Heart right ventricle (tissue), 16 donors: ENCODE data around the gene DMRT1. TPM values are rescaled to one million over a fixed set of nuclear protein-coding genes. Genes with fewer than 3 reads are reported as not detected.

Experiments
- ATAC-seq, 8 donors: fragments of 200-7000 bp; cut with Tn5 transposase; one replicate each; pipeline ENCODE4 v1.9.1; 2020; ENCODE audit warnings: mild to moderate bottlenecking in 8 of 8, moderate library complexity in 8 of 8, moderate number of reproducible peaks in 1 of 8
- DNase-seq, 2 donors: peaks; one replicate each; pipeline ENCODE4 v3.0.0-alpha.2; 2020
- H3K27ac ChIP-seq, 10 donors: fragments of 200-600 bp; sonication (generic) in 2 of 10; one replicate each; pipeline versions ENCODE4 v1.5.0 to v1.8.0; 2020 to 2022; ENCODE audit warnings: mild to moderate bottlenecking in 3 of 10
- H3K27me3 ChIP-seq, 7 donors: fragments of 200-600 bp; one replicate each; pipeline ENCODE4 v1.8.0; 2021 to 2022; ENCODE audit warnings: mild to moderate bottlenecking in 2 of 7
- H3K36me3 ChIP-seq, 9 donors: fragments of 200-600 bp; sonication (generic) in 1 of 9; one replicate each; pipeline versions ENCODE4 v1.5.0 to v1.8.0; 2020 to 2022; ENCODE audit warnings: mild to moderate bottlenecking in 2 of 9
- H3K4me1 ChIP-seq, 9 donors: fragments of 200-600 bp; sonication (generic) in 1 of 9; one replicate each; pipeline versions ENCODE4 v1.5.0 to v1.8.0; 2020 to 2022; ENCODE audit warnings: mild to moderate bottlenecking in 4 of 9
- H3K4me3 ChIP-seq, 10 donors: fragments of 200-600 bp; sonication (generic) in 2 of 10; one replicate each; pipeline versions ENCODE4 v1.5.0 to v1.8.0; 2020 to 2022; ENCODE audit warnings: mild to moderate bottlenecking in 7 of 10, moderate library complexity in 2 of 10
- H3K9me3 ChIP-seq, 11 donors: fragments of 200-600 bp in 10 of 11; sonication (generic) in 2 of 11; one replicate each; pipeline versions ENCODE4 v1.5.0 to v1.8.0; 2013 to 2022; ENCODE audit warnings: mild to moderate bottlenecking in 2 of 11, control low read depth in 1 of 11, moderate library complexity in 1 of 11
- WGBS, 2 donors: extraction: QIAGEN DNeasy Blood & Tissue Kit; methylation state at CpG; one replicate each; pipeline ENCODE4 v1.1.7; 2013; ENCODE audit warnings: inconsistent platforms in 1 of 2; 5-methylcytosine and 5-hydroxymethylcytosine counted together
- intact Hi-C, 10 donors: fragments of 100-400 bp; cut with DNase I; formaldehyde crosslinking; loops; one replicate each; pipeline versions ENCODE4 v1.11.1 to v1.14.2; 2022
- polyA plus RNA-seq, 2 donors: library from polyadenylated mRNA; stranded (reverse); fragments of 200-250 nt; gene quantifications; one replicate each; pipeline ENCODE4 v1.2.3, GENCODE V29; 2013
- total RNA-seq, 10 donors: library from RNA; stranded (reverse); fragmentation: NEBNext Ultra II Directional in 3 of 10; extraction: Animal tissue kit (Norgen Biotek cat#: 25700) in 3 of 10; gene quantifications; one replicate each; pipeline versions ENCODE4 v1.2.1 to v1.2.4, GENCODE V29; 2021 to 2023
- TF ChIP-seq, protein P1 (sequence below), 9 donors: fragments of 200-600 bp; sonication (generic) in 2 of 9; IDR thresholded peaks; one replicate each; pipeline versions ENCODE4 v1.5.0 to v1.8.0; 2021 to 2022; ENCODE audit warnings: antibody characterized with exemption in 9 of 9, mild to moderate bottlenecking in 5 of 9, moderate library complexity in 1 of 9
- donor health status: Arrhythmogenic right ventricular cardiomyopathy.
- donor health status: ischemic (EF 13 %, LVEDD 7.1; RV severe dilation, severe dysfunction).
- donor health status: healthy with polysubstance abuse.
- donor health status: DM: no; HTN: yes; CAD: no.
- donor health status: DM: no; HTN: no; CAD: no.
- donor health status: ischemic (EF 25% LVEDD 6.9; RV normal size, moderate dysfunction).
- donor health status: ischemic (EF 25% LVEDD 5.7; RV mildly dilated, moderate dysfunction).
- donor health status: healthy.
- donor health status: DM: yes; HTN: yes; CAD: no.
- donor health status: Ischemic cardiomyopathy.
- donor health status: ischemic (EF 35%, LVEDD 5.7; RV mildly dilated, moderate dysfunction).
- donor health status: nonischemic (EF 11% LVEDD 7.7; RV severe dilation, severe dysfunction).
- donor health status: DM: yes; HTN: yes; CAD: no.
- donor health status: PGD.
- donor health status: ischemic (EF 29% LVEDD 5.4; RV normal size, mild dysfunction).
- donor health status: nonischemic (EF 23%, LVEDD 6.1; RV moderate dilation, normal function).

The DMRT1 gene
- total and polyA plus RNA-seq, 12 donors: not detected

DNA sequence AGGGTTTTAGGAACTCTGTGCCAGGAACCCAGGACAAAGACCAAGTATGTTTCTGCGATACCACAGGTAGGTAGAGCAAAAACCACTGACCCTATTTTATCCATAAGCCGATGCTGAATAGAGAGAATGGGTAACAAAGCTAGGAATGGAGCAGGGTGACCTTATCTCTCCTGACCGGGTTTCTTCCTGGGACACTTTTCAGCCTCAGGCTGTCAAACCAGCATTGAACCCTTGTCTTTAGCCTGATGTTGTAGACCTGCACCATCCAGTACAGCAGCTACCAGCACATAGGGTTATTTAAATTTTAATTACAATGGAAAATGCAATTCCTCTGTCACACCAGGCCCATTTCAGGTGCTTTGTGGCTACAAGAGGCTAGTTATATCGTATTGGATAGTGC lies 91.9 kb downstream of the DMRT1 start:
- 77 to 86% methylated on average over 4 of the region's 4 CpGs for WGBS, 2 donors
- Histone ChIP-seq H3K4me3 (no peak overlapping the region), H3K27ac (no peak overlapping the region), H3K36me3 (no peaks in the 10 kb centered on the region), H3K9me3 (peaks cover 0 to 7% (median 0%) of the 10 kb centered on the region in 11 donors), H3K27me3 (peaks cover 0 to 58% (median 42%) of the 10 kb centered on the region in 7 donors), H3K4me1 (no peaks in the 10 kb centered on the region)
- DNase-seq (no peak), ATAC-seq (no peak)
- TF ChIP-seq, protein P1, sequence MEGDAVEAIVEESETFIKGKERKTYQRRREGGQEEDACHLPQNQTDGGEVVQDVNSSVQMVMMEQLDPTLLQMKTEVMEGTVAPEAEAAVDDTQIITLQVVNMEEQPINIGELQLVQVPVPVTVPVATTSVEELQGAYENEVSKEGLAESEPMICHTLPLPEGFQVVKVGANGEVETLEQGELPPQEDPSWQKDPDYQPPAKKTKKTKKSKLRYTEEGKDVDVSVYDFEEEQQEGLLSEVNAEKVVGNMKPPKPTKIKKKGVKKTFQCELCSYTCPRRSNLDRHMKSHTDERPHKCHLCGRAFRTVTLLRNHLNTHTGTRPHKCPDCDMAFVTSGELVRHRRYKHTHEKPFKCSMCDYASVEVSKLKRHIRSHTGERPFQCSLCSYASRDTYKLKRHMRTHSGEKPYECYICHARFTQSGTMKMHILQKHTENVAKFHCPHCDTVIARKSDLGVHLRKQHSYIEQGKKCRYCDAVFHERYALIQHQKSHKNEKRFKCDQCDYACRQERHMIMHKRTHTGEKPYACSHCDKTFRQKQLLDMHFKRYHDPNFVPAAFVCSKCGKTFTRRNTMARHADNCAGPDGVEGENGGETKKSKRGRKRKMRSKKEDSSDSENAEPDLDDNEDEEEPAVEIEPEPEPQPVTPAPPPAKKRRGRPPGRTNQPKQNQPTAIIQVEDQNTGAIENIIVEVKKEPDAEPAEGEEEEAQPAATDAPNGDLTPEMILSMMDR (IDR thresholded peaks at IDR 0.05): no peak
- intact Hi-C loops: loop anchor here in 1 of 10 donors (10.0 kb wide), 1 partner anchor 61 kb away; no protein-coding TSS in a partner anchor

DNA sequence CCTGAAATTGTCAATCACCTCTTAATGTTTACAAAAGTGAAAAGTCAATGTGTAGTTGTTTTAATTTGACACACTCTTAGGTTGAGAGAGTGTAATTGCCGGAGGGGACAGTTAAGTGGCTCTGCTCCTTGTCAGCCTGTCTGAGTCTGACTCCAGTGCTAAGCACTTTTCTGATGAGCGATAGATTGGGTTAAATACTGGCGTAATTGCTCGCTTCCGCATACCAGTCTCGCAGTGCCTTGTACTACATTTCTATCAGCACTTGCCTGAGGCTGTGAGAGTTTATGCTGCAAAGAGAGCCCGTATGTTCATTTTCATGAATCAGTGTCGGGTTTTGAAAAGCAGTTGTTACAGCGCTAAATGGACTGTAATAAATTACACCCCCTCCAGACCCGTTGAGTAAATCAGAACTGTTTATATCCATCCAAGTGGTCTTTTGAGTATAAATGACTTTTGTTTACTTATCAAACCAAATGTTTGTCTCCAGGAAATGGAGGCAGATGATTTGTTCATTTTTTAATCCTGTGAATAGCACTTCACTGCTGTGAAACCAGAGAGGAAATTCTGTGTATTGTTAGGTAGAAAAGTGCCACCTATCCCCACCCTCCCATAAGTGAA lies 94.0 kb downstream of the DMRT1 start:
- DNase-seq (no peak), ATAC-seq (peak in 1 of 8 donors; percentile 55)
- intact Hi-C loops: loop anchor here in 1 of 10 donors (10.0 kb wide), 1 partner anchor 59 kb away; no protein-coding TSS in a partner anchor
- WGBS, 2 donors: 22 to 29% methylated on average over 10 of the region's 10 CpGs
- TF ChIP-seq, protein P1 (IDR thresholded peaks at IDR 0.05): no peak
- no peak overlapping the region for H3K27ac ChIP-seq
- peaks cover 0 to 76% (median 57%) of the 10 kb centered on the region in 7 donors for H3K27me3 ChIP-seq
- H3K36me3 ChIP-seq: no peaks in the 10 kb centered on the region
- peaks cover 0 to 22% (median 0%) of the 10 kb centered on the region in 11 donors for H3K9me3 ChIP-seq
- peak overlapping the region in 3 of 10 donors; percentile 4 to 12 (median 11) for H3K4me3 ChIP-seq
- H3K4me1 ChIP-seq: no peaks in the 10 kb centered on the region

DNA sequence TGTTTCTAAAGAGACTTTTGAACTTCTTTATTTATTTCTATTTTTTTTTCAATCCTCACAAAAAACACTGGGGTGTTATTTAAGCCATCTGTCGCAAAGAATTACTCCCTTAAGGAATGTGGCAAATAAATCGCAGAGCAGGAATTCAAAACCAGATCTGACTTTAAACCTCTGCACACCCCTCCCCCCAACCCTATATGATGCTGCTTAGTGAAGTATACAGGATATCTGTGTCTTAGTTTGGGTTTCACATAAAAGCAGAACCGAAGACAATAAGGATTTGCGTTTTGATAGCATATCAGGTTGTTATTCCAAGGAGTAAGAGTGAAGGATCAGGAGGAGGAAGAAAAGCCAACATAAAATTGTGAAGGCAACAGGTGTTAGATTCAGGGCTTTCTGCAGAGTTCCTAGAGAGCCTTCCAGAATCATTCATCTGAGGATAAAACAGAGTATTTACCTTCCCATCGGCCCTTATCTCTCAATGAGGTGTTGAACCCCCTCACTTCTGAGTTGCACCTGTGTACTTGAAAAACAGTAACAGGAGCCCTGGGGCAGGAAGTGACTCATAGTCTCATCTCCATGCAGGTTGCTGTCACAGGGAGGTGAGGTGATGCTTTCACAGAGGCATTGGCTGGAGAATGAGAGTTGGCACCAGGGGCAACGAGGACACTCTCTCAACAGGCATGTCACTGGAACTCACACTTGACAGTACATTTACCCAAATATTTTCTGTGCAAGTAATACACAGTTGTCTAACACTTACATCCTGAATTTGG lies 101.5 kb downstream of the DMRT1 start:
- TF ChIP-seq, protein P1 (IDR thresholded peaks at IDR 0.05): no peak
- H3K4me1 ChIP-seq: no peaks in the 10 kb centered on the region
- DNase-seq: no peak
- H3K9me3 ChIP-seq: peaks cover 0 to 16% (median 0%) of the 10 kb centered on the region in 11 donors
- no peaks in the 10 kb centered on the region for H3K36me3 ChIP-seq
- WGBS, 2 donors: 58 to 68% methylated on average over 6 of the region's 6 CpGs
- no peak overlapping the region for H3K4me3 ChIP-seq
- H3K27me3 ChIP-seq: peaks cover 0 to 63% (median 41%) of the 10 kb centered on the region in 7 donors
- no peak overlapping the region for H3K27ac ChIP-seq
- intact Hi-C loops: loop anchor here in 1 of 10 donors (5.0 kb wide), 1 partner anchor 94 kb away; no protein-coding TSS in a partner anchor
- ATAC-seq: no peak

DNA sequence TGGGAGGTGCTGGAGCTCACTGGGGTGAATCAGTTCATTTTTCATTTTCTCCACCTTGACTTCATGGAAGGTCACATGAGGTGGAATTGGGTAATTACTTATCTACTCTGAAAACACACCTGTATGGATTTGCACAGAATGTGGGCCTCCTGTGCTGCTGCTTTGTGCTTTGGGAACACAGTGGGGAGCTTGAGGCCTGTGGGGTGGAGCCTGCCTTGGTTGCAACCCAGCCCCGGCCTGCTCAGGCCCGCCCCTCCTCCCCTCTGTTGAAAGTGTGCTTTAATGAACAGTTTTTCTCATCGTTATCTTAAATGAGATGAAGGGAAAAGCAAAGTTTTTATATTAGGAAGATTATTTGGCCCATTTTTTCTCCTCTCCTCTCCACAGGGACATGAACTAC lies 106.5 kb downstream of the DMRT1 start:
- no peak for ATAC-seq
- DNase-seq: no peak
- Histone ChIP-seq H3K27me3 (peaks cover 0 to 80% (median 51%) of the 10 kb centered on the region in 7 donors), H3K4me3 (no peak overlapping the region), H3K36me3 (no peaks in the 10 kb centered on the region), H3K9me3 (no peaks in the 10 kb centered on the region), H3K27ac (no peak overlapping the region), H3K4me1 (no peaks in the 10 kb centered on the region)
- WGBS, 2 donors: 75 to 84% methylated on average over 3 of the region's 3 CpGs
- TF ChIP-seq, protein P1 (IDR thresholded peaks at IDR 0.05): no peak
- intact Hi-C loops: no loop called here
